GM12874 (cell line): ENCODE data around the gene PPFIA3.
A peak's percentile ranks its signal among the peaks of the same experiment; 100 is the strongest.

Experiments used
- CTCF ChIP-seq: IDR thresholded peaks from 2 replicates; pipeline ENCODE4 v1.5.1; 2011; ENCODE audit warnings: low read depth, mild to moderate bottlenecking, control low read depth, low read length, moderate library complexity; ENCODE audit not compliant: insufficient read depth

The PPFIA3 gene

DNA sequence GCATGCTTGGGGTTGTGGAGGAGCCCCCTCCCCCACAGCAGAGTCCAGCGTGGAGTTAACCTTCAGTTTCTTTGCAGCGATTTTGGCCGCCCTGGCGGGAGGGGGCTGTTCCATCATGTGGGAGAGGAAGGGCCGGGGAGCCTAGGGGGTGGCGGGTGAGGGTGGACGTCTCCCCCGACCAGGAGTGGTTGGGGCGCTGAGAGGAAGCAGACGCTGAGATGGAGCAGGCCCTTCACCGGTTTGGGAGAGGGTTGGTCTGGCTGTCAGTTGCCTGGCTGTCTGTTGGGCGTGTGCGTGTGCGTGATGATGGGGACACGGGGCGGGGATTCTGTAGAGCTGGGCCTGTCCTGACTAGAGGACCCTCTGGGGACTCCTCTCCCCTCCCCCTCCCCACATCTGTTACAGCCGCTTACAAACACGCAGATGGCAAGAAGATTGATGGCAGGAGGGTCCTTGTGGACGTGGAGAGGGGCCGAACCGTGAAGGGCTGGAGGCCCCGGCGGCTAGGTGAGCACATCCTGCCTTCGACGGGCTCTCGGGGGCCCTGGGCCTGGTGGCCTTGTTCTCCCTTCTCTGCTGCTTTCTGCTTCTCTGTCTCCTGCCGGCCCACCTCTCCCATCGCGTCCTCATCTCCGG is 15.0 kb upstream of the PPFIA3 start:
- no peak for TF ChIP-seq CTCF

GRCh38 chr19:49106648-49107135 is 12.7 kb upstream of the PPFIA3 start:
- TF ChIP-seq CTCF = peak; percentile 86

DNA sequence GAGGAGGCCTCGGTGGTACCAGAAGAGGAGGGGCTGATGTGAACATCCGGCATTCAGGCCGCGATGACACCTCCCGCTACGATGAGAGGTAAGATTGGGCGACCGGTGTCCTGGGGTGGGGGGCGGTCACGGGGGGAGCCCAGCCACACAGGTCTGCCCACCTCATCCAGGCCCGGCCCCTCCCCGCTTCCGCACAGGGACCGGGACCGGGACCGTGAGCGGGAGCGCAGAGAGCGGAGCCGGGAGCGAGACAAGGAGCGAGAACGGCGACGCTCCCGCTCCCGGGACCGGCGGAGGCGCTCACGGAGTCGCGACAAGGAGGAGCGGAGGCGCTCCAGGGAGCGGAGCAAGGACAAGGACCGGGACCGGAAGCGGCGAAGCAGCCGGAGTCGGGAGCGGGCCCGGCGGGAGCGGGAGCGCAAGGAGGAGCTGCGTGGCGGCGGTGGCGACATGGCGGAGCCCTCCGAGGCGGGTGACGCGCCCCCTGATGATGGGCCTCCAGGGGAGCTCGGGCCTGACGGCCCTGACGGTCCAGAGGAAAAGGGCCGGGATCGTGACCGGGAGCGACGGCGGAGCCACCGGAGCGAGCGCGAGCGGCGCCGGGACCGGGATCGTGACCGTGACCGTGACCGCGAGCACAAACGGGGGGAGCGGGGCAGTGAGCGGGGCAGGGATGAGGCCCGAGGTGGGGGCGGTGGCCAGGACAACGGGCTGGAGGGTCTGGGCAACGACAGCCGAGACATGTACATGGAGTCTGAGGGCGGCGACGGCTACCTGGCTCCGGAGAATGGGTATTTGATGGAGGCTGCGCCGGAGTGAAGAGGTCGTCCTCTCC is 11.5 kb upstream of the PPFIA3 start:
- TF ChIP-seq CTCF = no peak

DNA sequence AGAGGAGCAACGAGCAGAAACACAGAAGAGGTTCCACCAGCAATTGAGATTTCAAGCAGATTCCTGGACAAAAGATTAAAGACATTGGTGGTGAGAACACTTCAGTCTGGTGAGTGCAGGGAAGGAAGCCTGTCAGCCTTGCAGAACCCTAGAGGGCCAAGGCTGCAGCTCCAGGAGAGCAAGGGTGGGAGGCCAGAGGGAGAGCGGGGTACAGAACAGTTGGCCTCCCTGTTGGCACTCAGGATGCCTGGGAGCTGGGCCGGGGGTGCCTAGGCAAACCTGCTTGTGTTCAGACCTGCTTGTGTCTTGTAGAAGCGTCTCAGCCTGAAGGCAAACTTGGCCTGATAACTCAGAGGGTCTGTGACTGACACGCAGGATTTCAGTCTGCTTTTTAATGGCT is 10.3 kb upstream of the PPFIA3 start:
- TF ChIP-seq CTCF = no peak

DNA sequence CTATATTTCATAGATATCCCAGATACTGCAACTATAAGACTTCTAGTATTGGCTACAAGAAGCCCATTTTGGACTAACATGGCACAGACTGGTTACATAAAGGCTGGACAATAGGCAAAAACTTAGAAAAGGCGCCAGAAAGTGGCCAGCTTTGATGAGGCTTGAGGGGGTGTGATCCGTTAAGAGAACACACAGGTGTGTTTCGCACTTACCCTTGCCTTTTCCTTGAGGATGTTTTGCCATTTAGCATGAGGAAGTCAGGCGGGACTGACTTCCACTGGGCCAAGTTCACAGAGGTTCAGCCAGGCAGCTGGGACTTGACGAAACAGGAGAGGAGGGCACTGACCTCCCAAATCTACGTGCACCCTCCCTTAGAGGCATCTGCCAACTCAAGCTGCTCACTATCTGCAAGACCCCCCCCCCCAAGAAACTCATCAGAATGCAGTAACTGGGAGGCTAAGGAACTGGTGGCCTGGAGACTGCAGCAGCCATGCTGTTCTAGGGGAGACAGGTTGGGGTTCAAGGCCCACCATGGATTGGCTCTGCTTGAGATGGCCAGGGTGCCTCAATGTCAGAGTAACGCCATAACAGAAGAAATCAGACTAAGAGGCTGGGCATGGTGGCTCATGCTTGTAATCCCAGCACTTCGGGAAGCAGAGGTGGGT is 9.6 kb upstream of the PPFIA3 start:
- no peak for TF ChIP-seq CTCF

GRCh38 chr19:49110567-49110966 is 8.8 kb upstream of the PPFIA3 start:
- no peak for TF ChIP-seq CTCF
